Measurements from ENCODE around the gene MGAT4D.

DNA sequence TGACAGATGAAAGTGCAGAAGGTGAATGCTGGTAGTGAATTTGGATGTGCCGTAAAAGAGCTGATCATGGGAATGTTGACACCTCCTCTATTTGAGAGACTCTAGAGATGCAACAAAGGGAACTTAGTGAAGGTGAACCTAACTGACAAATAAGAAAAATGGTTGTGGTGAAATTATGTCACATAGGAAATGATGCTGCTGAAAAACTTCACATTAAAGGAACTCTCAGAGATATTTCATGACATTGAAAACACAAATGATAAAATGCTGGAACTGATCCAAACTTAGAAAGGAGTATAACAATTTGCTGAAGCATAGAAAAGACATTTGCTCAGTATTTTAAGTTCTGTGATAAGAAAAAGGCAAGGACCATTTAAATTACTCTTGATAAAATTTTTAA, 31.9 kb downstream of the MGAT4D start:
- no peak for TF ChIP-seq SUZ12 (IDR thresholded peaks at IDR 0.05)
- TF ChIP-seq HDGF (IDR thresholded peaks at IDR 0.05; ENCODE audit: borderline replicate concordance) = no peak
- no peak for TF ChIP-seq FOXM1 (IDR thresholded peaks at IDR 0.05; ENCODE audit: borderline replicate concordance)
- no peak for TF ChIP-seq ZNF384 (IDR thresholded peaks at IDR 0.05)
- TF ChIP-seq TARDBP (IDR thresholded peaks at IDR 0.05) = no peak
- no peak for TF ChIP-seq FOXA1 (IDR thresholded peaks at IDR 0.05)
- TF ChIP-seq ELF4 (IDR thresholded peaks at IDR 0.05) = no peak
- TF ChIP-seq NFRKB (IDR thresholded peaks at IDR 0.05) = no peak

All from HEK293T (cell line).